Right renal pelvis (tissue), 4 donors: ENCODE results near the gene FAM110C. TPM values are rescaled to one million over a fixed set of nuclear protein-coding genes. Genes with fewer than 3 reads are reported as not detected.

Experiments
- DNase-seq, 4 donors: peaks; one replicate each; pipeline ENCODE4 v3.0.0-alpha.2; 2013; ENCODE audit warnings: low read depth in 4 of 4, low spot score in 3 of 4, missing footprints in 1 of 4
- polyA plus RNA-seq, 4 donors: library from polyadenylated mRNA; unstranded; fragments of 120-200 nt; gene quantifications; one replicate each; pipeline ENCODE4 v1.2.1, GENCODE V29; 2013; ENCODE audit not compliant: insufficient read length in 4 of 4

Gene FAM110C
- polyA plus RNA-seq, 4 donors: 10.6 to 13.6 (median 13.4) TPM

- no peak for DNase-seq
Observed at GRCh38 chr2:11248-11941, 34.9 kb downstream of the FAM110C start.

DNA sequence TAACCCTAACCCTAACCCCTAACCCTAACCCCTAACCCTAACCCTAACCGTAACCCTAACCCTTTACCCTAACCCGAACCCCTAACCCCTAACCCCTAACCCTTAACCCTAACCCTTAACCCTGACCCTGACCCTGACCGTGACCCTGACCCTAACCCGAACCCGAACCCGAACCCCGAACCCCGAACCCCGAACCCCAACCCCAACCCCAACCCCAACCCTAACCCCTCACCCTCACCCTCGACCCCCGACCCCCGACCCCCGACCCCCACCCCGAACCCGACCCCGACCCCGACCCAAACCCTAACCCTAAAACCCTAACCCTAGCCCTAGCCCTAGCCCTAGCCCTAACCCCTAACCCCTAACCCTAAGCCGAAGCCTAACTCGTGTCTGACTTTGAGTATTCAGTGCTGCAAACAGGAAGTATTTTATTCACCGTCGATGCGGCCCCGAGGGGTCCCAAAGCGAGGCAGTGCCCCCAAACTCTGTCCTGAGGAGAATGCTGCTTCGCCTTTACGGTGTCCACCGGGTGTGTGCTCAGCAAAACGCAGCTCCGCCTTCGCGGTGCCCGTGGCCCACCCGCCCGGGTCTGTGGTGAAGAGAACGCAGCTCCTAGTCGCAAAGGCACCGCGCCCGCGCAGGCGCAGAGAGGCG, 36.0 kb downstream of the FAM110C start:
- no peak for DNase-seq

Other genes with a start within 250 kb of the FAM110C start
- gene SH3YL1, start 217.5 kb upstream of the FAM110C start, polyA plus RNA-seq: 100 to 1,000 TPM in 2 of 4 donors, 10 to 100 TPM in 2; 93.6 to 113 (median 104) TPM
- 100 to 1,000 TPM; 151 to 166 (median 159) TPM for gene ACP1, start 218.4 kb upstream of the FAM110C start, polyA plus RNA-seq
- 1 to 10 TPM; 3.8 to 6.7 (median 5.5) TPM for gene ALKAL2, start 241.6 kb upstream of the FAM110C start, polyA plus RNA-seq